Activated T-cell treated with anti-CD3 and anti-CD28 coated beads for 4 hours (primary cell): ENCODE data around the gene GIMAP8.

Source experiments
- DNase-seq: peaks from one replicate; pipeline ENCODE4 v3.0.0-alpha.2; 2020

Gene GIMAP8

DNA sequence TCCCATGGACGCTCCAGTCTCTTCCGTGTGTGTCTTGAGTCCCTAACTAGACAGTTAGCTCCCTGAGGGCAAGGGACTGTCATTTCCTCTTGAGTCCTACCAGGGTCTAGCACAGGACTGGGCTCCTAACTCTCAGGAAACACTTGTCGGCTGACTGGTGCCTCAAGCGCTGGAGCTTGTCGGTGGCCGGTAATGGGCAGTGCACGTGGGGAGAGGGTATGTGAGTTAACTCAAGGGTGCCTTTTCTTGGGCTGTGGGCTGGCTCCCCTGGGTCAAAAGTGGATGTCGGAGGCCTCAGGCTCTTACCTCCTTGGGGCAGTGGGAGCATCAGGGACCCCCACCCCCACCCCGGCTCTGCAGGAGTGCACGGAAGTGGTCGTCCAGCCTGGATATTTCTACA is 38.4 kb upstream of the GIMAP8 start:
- DNase-seq: no peak

GRCh38 chr7:150412518-150413488 is 37.6 kb upstream of the GIMAP8 start:
- no peak for DNase-seq

GRCh38 chr7:150413640-150414081 is 36.8 kb upstream of the GIMAP8 start:
- DNase-seq: no peak

- no peak for DNase-seq
Measured at GRCh38 chr7:150415161-150416153, 35.0 kb upstream of the GIMAP8 start.

GRCh38 chr7:150417239-150417638 is 33.2 kb upstream of the GIMAP8 start:
- DNase-seq: no peak

DNA sequence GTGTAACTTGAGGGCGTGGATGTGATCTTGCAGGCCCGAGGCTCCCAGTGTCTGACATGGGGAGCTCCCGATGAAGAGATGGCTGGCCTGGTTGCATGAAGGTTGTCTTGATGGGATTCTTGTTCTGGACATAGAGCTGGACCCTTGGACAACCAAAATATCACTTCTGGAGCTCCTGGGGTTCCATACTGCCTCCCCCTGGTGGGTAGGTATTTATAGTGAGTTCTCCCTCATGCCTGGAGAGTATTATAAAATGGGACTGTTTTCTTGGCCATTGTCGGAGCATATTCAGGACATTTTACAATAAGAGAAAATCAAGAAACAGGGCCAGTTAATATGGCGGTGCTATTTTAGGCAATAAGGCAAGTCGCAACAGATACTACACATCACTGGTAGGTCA is 32.6 kb upstream of the GIMAP8 start:
- no peak for DNase-seq

DNA sequence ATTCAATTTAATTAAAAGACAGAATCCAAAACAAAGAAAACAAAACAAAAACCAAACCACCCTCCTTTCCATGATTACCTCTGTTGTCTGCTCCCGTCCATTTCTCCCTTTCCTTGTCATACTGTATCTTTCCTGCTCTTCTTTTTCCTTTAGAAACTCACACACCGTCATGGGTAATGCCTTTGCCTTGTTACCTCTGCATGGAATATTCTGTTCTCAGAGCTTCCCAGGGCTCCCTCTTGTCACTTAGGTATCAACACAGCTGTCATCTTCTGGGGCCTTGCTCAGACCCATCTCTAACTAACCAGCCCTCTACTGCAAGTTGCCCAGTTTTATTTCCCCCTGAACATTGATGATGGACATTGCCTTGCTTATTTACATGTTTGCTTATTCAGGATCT is 30.2 kb upstream of the GIMAP8 start:
- DNase-seq: no peak

DNA sequence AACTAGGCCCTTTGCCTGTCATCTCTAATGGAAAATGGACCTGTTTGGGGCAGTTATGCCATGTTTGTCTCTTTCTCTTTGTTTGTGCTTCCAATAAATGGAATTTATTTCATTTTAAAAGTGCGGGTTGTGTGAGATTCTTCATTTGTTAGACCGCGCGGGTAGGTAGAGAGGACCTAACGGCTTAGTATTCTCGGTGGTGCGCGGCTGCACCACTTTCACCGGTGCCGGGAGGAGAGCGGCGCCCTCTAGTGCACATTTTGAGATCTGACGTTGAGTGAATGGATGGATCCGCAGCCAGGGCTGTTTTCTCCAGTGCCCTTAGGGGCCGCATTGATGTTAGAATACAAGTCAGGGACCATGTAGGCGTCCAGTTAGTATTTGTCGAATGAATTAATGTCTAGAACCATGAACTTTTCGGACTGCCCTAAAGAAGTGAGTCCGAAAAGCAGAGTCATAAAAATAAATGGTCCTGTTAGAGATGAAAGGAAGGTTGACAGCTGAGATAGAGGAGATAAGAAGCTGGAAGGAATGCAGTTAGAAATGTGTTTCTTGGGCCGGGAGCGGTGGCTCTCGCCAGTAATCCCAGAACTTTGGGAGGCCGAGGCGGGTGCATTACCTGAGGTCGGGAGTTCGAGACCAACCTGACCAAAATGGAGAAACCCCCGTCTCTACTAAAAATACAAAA is 29.3 kb upstream of the GIMAP8 start:
- peak; percentile 84 for DNase-seq

DNA sequence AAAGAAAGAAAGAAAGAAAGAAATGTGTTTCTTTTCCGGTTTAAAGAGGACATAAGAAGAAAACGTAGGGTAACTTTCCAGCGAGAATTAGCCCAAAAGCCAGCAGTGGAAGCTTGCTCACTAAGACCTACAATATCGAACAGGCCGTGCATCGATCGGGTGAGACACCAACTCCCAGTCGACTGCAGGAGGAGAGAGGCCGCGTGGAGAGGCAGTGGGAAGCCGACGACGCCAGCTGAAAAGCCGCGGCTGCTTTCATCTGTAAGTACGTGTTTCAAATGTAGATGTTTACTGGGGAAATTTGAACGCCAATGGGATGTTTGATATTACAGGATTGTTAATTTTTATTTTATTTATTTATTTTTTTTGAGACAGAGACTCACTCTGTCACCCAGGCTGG is 28.6 kb upstream of the GIMAP8 start:
- DNase-seq: no peak

DNA sequence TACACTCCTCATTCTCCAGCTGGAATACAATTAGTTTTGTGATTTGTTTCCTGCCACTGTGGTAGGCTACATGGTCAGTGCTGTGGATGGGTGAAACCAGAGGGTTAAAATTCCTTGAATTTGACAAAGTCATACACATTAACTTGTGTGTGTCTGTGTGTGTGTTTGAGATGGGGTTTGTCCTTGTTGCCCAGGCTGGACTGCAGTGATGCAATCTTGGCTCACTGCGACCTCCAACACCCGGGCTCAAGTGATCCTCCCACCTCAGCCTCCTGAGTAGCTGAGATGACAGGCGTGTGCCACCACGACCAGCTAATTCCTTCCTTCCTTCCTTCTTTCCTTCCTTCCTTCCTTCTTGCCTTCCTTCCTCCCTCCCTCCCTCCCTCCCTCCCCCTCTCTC is 24.8 kb upstream of the GIMAP8 start:
- no peak for DNase-seq

DNA sequence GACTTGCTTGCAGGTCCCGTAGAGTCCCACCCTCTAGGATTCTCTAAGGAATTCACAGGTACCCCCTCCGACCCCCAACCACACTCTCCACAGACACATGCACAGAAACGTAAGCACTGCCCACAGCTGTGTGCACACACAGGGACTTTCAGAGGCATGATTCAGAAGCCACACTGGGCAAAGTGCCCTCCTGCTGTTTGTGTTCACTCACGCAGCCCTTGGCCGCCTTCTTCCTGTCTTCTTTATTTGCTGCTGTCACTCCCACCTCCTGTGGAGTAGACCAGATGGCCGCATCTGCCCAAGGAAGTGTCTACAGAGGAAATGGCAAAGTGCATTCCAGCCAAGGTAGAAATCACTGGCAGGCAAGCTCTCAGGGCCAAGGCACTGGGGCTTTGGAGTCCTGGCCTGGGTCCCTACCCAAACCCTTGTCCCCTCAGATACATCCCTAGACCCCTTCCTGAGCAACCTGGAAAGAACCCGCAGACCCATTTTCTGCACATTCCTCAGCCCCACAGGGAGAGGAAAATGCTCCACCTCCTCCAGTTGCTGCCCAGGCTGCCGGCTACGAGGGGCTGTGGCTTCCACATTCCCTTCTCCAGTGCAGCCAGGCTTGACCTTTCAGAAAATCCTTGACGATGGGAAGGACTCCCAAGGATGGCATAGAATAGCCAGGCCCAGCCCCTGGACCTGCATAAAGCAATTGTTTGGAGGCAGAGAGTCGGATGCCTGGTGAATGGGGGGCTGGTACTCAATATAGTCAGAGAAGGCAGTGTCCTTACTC is 21.6 kb upstream of the GIMAP8 start:
- DNase-seq: no peak

GRCh38 chr7:150429699-150430098 is 20.7 kb upstream of the GIMAP8 start:
- no peak for DNase-seq

- DNase-seq: no peak
Measured at GRCh38 chr7:150430465-150431085, 19.9 kb upstream of the GIMAP8 start.

- DNase-seq: no peak
Measured at GRCh38 chr7:150431839-150432658, 18.4 kb upstream of the GIMAP8 start.

DNA sequence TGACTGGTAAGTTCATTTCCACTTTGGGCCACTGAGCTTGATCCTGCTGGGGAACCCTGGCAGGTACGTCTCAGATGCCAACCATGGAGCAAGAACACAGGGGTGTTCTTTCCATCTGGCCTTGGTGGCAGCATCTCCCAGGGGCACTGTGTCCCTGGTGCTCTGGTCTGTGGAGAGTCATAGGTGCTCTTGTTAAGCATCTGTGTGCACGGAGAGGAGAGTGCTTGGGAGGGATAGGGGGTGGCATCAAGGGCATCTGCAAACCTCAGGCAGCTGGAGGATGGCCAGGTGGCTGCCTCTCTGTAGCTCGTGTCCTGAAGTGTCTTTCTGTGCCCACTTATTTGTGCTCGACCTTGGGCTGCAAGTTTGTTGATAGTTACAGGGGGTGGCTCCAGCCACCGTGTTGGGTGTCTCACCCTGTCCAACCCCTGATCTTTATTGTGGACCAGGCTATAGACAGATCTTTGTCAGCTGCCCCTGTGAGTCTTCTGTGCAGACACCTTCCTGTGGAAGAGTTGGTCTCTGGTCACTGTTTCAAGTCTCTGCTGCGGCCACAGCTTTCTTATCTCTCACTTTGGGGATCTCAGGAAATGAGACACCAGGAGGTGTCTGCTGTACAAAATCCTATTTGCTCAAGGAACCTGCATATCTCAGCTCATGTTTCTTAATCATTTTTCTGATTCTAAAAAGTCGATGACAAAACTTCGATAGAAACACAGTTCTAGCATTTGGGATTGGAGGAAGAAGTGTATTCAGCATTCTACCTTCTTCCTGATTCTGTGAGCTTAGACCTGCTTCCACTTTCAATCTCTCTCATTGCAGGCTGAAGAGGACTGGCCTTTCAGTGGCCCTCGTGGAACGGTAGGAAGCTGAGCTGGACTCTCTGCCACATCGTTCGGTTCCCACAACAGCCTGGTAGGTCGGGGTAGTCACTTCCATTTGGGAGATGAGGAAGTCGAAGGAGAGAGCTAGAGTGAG is 17.2 kb upstream of the GIMAP8 start:
- DNase-seq: no peak

GRCh38 chr7:150434240-150434639 is 16.2 kb upstream of the GIMAP8 start:
- DNase-seq: no peak

DNA sequence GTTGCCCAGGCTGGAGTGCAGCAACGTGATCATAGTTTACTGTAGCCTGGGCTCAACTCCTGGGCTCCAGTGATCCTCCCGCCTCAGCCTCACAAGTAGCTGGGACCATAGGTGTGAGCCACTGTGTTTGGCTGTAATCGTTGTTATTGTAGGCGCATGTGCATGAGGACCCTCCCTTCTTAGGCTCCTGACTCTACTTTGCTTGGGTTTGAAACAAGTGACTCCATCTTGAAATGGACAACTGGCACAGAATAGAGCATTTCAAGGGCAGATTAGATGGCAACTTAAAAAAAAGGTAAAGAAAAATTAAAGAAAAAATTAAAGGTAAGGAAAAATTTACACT is 15.4 kb upstream of the GIMAP8 start:
- DNase-seq: no peak

GRCh38 chr7:150435390-150436073 is 14.9 kb upstream of the GIMAP8 start:
- DNase-seq: no peak

DNA sequence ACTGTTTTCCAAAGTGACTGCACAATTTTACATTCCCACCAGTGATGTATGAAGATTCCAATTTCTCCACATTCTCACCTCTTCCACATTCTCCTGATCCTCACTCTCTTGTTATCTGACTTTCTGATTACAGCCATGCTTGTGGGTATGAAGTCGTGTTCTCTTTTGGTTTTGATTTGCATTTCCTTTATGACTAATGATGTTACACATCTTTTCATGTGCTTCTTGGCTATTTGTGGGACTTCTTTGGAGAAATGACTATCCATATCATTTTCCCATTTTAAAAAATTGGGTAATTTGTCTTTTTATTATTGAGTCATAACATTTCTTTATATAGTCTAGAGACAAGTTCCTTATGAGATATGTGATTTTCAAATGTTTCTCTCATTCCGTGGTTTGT is 10.5 kb upstream of the GIMAP8 start:
- no peak for DNase-seq
